ENCODE data around the gene ADAM15. TPM values are rescaled to one million over a fixed set of nuclear protein-coding genes. Genes with fewer than 3 reads are reported as not detected.

Gene ADAM15
- total RNA-seq, 4 donors from 2014 or later: 30.3 to 42.8 (median 36.9) TPM

DNA sequence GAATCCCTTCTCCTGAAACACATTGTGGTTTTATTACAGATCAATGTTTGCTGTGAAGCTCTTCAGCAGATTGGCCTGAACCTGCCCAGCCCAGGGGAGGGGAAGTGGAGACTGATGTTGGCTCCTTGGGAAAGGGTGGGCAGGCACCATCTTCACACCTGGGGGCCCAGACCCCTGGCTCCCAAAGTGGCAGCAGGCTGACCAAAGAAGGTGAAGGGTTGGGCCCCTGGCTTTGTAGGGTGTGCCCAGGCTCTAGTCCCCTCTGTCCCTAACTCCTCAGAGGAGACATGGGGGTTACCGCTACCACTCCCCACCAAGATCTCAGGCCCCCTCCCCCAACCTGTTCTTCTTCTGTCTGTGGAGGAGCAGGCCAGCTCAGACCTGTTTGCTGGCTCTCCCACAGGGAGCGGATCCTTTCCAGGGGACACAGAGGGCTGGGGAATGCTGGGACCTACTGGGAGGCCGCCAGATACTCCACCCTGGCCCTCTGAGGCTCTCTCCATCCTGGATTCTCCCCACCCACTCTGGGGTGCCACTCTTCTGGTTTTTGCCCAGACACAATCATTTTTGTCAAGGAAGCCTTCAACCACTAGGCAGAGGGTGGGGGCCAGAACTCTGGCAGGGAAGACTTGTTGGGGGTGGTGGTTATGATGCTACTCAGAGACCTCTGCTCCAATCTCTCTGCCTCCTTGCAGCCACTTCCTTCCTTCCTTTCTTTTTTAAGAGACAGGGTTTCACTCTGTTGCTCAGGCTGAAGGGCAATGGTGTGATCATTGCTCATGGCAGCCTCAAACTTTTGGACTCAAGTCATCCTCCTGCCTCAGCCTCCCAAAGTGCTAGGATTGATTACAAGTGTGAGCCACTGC is 22.5 kb downstream of the ADAM15 start:
- TF ChIP-seq, protein P1, sequence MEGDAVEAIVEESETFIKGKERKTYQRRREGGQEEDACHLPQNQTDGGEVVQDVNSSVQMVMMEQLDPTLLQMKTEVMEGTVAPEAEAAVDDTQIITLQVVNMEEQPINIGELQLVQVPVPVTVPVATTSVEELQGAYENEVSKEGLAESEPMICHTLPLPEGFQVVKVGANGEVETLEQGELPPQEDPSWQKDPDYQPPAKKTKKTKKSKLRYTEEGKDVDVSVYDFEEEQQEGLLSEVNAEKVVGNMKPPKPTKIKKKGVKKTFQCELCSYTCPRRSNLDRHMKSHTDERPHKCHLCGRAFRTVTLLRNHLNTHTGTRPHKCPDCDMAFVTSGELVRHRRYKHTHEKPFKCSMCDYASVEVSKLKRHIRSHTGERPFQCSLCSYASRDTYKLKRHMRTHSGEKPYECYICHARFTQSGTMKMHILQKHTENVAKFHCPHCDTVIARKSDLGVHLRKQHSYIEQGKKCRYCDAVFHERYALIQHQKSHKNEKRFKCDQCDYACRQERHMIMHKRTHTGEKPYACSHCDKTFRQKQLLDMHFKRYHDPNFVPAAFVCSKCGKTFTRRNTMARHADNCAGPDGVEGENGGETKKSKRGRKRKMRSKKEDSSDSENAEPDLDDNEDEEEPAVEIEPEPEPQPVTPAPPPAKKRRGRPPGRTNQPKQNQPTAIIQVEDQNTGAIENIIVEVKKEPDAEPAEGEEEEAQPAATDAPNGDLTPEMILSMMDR (IDR thresholded peaks at IDR 0.05 in 4 of 5, conservative IDR thresholded peaks at IDR 0.05 in 1 of 5): no peak
- TF ChIP-seq POLR2A (IDR thresholded peaks at IDR 0.05): no peak
- H3K36me3 ChIP-seq: no peaks in the 10 kb centered on the region
- in situ Hi-C loops (cut with MboI; ENCODE audit: low sequenced_read_pairs in 4 of 4) (loop anchor here in 1 of 4 donors (25.0 kb wide), 1 partner anchor 111 kb away; the partner anchor contains the start of genes CKS1B, PBXIP1, PYGO2 and SHC1), intact Hi-C loops (cut with DNase I; ENCODE audit: low total_unique reads) (no loop called here)
- H3K4me3 ChIP-seq: no peak overlapping the region
- H3K4me1 ChIP-seq: peaks cover 7 to 11% of the 10 kb centered on the region in 2 donors
- no peak for DNase-seq
- no peak overlapping the region for H3K27ac ChIP-seq
- no peak for ATAC-seq
- H3K9me3 ChIP-seq: no peaks in the 10 kb centered on the region
- H3K27me3 ChIP-seq: no peaks in the 10 kb centered on the region

DNA sequence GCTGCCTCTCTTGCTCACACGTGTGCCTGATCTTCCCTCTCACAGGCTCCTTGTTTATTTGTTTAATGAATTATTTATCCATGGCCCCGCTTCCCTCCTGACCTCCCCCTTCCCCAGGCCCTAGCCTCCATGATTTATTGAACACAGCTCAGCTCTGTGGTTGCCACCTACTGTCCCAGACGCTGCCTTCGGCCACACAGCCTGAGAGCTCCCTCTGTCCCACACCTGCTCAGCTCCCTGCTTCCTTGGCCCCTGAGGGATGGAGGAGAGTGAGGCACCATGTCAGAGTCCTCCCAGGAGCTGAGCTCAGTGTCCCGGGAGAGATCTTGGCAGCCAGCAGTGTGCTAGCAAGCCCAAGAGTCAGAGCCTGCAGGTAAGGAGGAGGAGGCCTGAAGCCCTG is 24.4 kb downstream of the ADAM15 start:
- no peak for DNase-seq
- Histone ChIP-seq H3K9me3 (no peaks in the 10 kb centered on the region), H3K36me3 (no peaks in the 10 kb centered on the region), H3K27me3 (peaks cover 16 to 17% (median 17%) of the 10 kb centered on the region in 3 donors), H3K4me1 (peaks cover 20 to 23% of the 10 kb centered on the region in 2 donors), H3K27ac (no peak overlapping the region), H3K4me3 (no peak overlapping the region)
- no peak for TF ChIP-seq POLR2A (IDR thresholded peaks at IDR 0.05)
- TF ChIP-seq, protein P1 (IDR thresholded peaks at IDR 0.05 in 4 of 5, conservative IDR thresholded peaks at IDR 0.05 in 1 of 5): no peak
- no peak for ATAC-seq
- in situ Hi-C loops (cut with MboI; ENCODE audit: low sequenced_read_pairs in 4 of 4) (no loop called here), intact Hi-C loops (cut with DNase I; ENCODE audit: low total_unique reads) (no loop called here)

DNA sequence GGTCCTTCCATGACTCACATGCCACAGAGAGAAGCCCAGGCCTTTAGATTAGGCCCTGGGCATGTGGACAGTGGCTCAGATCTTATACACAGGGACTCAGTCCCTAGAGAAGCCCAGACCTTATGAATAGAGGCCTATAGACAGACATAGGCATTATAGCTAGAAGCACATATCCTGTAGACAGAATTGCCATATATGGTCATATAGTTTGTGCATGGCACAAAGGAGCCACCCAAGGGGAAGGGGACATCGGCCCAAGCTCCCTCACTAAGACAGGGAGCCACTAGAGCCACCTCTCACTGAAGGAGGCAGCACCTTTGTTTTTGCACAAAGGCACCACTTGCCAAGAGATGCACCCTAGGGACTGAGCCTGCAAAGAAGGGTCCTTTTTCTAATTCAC is 25.3 kb downstream of the ADAM15 start:
- Histone ChIP-seq H3K27ac (no peak overlapping the region), H3K9me3 (no peaks in the 10 kb centered on the region), H3K4me1 (peaks cover 24 to 29% of the 10 kb centered on the region in 2 donors), H3K36me3 (no peaks in the 10 kb centered on the region), H3K27me3 (peaks cover 25% of the 10 kb centered on the region in 3 donors), H3K4me3 (no peak overlapping the region)
- ATAC-seq: no peak
- in situ Hi-C loops (cut with MboI; ENCODE audit: low sequenced_read_pairs in 4 of 4) (no loop called here), intact Hi-C loops (cut with DNase I; ENCODE audit: low total_unique reads) (no loop called here)
- DNase-seq: no peak
- no peak for TF ChIP-seq POLR2A (IDR thresholded peaks at IDR 0.05)
- TF ChIP-seq, protein P1 (IDR thresholded peaks at IDR 0.05 in 4 of 5, conservative IDR thresholded peaks at IDR 0.05 in 1 of 5): no peak

DNA sequence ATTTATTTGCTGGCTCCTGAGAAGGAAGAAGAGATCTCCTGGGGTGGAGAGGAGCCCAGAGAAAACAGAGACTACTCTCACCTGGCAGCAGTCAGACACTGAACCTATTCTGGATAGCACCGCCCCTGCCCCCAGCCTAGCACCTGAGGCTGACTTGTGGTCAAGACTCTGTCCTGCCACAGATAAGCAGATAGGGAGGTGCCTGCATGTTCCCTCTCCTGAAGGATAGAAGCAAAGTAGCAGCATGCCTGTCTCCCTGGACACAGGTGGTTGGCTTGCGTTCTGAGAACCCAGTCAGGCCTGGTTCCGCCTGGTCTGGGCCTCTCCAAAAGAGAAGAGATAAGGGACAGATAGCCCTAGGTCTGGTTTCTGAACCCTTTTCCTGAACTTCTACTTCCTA is 26.2 kb downstream of the ADAM15 start:
- ATAC-seq (no peak), DNase-seq (no peak)
- intact Hi-C loops (cut with DNase I; ENCODE audit: low total_unique reads): no loop called here
- in situ Hi-C loops (cut with MboI; ENCODE audit: low sequenced_read_pairs in 4 of 4): no loop called here
- H3K9me3 ChIP-seq: no peaks in the 10 kb centered on the region
- H3K36me3 ChIP-seq: no peaks in the 10 kb centered on the region
- no peak overlapping the region for H3K4me3 ChIP-seq
- H3K27me3 ChIP-seq: peaks cover 34 to 35% (median 35%) of the 10 kb centered on the region in 3 donors
- TF ChIP-seq POLR2A (IDR thresholded peaks at IDR 0.05): no peak
- TF ChIP-seq, protein P1 (IDR thresholded peaks at IDR 0.05 in 4 of 5, conservative IDR thresholded peaks at IDR 0.05 in 1 of 5): no peak
- peaks cover 33 to 36% of the 10 kb centered on the region in 2 donors for H3K4me1 ChIP-seq
- no peak overlapping the region for H3K27ac ChIP-seq
